Upper lobe of left lung (tissue), 4 donors: ENCODE measurements around the gene AFF4.

ENCODE experiments used
- CTCF ChIP-seq, 6 experiments: fragments of 450-650 bp in 4 of 6; fragments of 200-600 bp in 2 of 6; sonication (generic) in 2 of 6; IDR thresholded peaks; one replicate each; pipeline ENCODE4 v1.5.1; 2016 to 2019; ENCODE audit warnings: antibody characterized with exemption in 6 of 6
- EP300 ChIP-seq, 4 donors: sonication (generic); formaldehyde crosslinking; IDR thresholded peaks; one replicate each; pipeline ENCODE4 v1.5.1; 2017; ENCODE audit warnings: antibody characterized with exemption in 4 of 4, control low read depth in 2 of 4
- POLR2A ChIP-seq, 4 donors: fragments of 450-650 bp; IDR thresholded peaks; one replicate each; pipeline ENCODE4 v1.5.1; 2016 to 2017; ENCODE audit warnings: antibody characterized with exemption in 4 of 4, mild to moderate bottlenecking in 2 of 4
- POLR2AphosphoS5 ChIP-seq, 2 donors: sonication (generic); formaldehyde crosslinking; IDR thresholded peaks; one replicate each; pipeline ENCODE4 v1.5.1; 2017; ENCODE audit warnings: antibody characterized with exemption in 2 of 2

GRCh38 chr5:132907161-132907560, 56.3 kb downstream of the AFF4 start:
- no peak for TF ChIP-seq POLR2A (IDR thresholded peaks at IDR 0.05)
- TF ChIP-seq CTCF (IDR thresholded peaks at IDR 0.05): no peak
- no peak for TF ChIP-seq POLR2AphosphoS5 (IDR thresholded peaks at IDR 0.05)
- no peak for TF ChIP-seq EP300 (IDR thresholded peaks at IDR 0.05)
